ENCODE results near the gene THAP9.

DNA sequence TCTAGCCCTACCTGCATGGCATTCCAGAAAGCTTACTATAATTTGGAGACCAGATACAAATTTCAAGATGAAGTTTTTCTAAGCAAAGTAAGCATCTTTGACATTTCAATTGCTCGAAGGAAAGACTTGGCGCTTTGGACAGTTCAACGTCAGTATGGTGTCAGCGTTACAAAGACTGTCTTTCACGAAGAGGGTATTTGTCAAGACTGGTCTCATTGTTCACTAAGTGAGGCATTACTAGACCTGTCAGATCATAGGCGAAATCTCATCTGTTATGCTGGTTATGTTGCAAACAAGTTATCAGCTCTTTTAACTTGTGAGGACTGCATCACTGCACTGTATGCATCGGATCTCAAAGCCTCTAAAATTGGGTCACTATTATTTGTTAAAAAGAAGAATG, 17.6 kb downstream of the THAP9 start:
- TF ChIP-seq, protein P1, sequence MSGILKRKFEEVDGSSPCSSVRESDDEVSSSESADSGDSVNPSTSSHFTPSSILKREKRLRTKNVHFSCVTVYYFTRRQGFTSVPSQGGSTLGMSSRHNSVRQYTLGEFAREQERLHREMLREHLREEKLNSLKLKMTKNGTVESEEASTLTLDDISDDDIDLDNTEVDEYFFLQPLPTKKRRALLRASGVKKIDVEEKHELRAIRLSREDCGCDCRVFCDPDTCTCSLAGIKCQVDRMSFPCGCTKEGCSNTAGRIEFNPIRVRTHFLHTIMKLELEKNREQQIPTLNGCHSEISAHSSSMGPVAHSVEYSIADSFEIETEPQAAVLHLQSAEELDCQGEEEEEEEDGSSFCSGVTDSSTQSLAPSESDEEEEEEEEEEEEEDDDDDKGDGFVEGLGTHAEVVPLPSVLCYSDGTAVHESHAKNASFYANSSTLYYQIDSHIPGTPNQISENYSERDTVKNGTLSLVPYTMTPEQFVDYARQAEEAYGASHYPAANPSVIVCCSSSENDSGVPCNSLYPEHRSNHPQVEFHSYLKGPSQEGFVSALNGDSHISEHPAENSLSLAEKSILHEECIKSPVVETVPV (CRISPR knock-in tag; IDR thresholded peaks at IDR 0.05) = no peak
- TF ChIP-seq TCF4 (CRISPR knock-in tag; IDR thresholded peaks at IDR 0.05; ENCODE audit: borderline replicate concordance) = no peak
- TF ChIP-seq ZFP3 (CRISPR knock-in tag; IDR thresholded peaks at IDR 0.05) = no peak
- no peak for TF ChIP-seq PPARA (CRISPR knock-in tag; IDR thresholded peaks at IDR 0.05; ENCODE audit: borderline replicate concordance)
- TF ChIP-seq, protein P2, sequence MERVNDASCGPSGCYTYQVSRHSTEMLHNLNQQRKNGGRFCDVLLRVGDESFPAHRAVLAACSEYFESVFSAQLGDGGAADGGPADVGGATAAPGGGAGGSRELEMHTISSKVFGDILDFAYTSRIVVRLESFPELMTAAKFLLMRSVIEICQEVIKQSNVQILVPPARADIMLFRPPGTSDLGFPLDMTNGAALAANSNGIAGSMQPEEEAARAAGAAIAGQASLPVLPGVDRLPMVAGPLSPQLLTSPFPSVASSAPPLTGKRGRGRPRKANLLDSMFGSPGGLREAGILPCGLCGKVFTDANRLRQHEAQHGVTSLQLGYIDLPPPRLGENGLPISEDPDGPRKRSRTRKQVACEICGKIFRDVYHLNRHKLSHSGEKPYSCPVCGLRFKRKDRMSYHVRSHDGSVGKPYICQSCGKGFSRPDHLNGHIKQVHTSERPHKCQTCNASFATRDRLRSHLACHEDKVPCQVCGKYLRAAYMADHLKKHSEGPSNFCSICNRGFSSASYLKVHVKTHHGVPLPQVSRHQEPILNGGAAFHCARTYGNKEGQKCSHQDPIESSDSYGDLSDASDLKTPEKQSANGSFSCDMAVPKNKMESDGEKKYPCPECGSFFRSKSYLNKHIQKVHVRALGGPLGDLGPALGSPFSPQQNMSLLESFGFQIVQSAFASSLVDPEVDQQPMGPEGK (CRISPR knock-in tag; IDR thresholded peaks at IDR 0.05; ENCODE audit: borderline replicate concordance) = no peak
- TF ChIP-seq ARNTL (CRISPR knock-in tag; IDR thresholded peaks at IDR 0.05; ENCODE audit: borderline replicate concordance, low read depth) = no peak
- no peak for TF ChIP-seq ISL1 (CRISPR knock-in tag; IDR thresholded peaks at IDR 0.05)
- TF ChIP-seq ZNF70 (CRISPR knock-in tag; IDR thresholded peaks at IDR 0.05) = no peak
- TF ChIP-seq ZNF8 (CRISPR knock-in tag; IDR thresholded peaks at IDR 0.05) = no peak
- TF ChIP-seq RARB (CRISPR knock-in tag; IDR thresholded peaks at IDR 0.05) = no peak
- TF ChIP-seq, protein P3, sequence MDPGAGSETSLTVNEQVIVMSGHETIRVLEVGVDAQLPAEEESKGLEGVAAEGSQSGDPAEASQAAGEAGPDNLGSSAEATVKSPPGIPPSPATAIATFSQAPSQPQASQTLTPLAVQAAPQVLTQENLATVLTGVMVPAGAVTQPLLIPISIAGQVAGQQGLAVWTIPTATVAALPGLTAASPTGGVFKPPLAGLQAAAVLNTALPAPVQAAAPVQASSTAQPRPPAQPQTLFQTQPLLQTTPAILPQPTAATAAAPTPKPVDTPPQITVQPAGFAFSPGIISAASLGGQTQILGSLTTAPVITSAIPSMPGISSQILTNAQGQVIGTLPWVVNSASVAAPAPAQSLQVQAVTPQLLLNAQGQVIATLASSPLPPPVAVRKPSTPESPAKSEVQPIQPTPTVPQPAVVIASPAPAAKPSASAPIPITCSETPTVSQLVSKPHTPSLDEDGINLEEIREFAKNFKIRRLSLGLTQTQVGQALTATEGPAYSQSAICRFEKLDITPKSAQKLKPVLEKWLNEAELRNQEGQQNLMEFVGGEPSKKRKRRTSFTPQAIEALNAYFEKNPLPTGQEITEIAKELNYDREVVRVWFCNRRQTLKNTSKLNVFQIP (CRISPR knock-in tag; IDR thresholded peaks at IDR 0.05; ENCODE audit: borderline replicate concordance, low read depth) = no peak
- no peak for TF ChIP-seq ZC3H10 (CRISPR knock-in tag; IDR thresholded peaks at IDR 0.05)
- no peak for TF ChIP-seq TOX (CRISPR knock-in tag; IDR thresholded peaks at IDR 0.05; ENCODE audit: borderline replicate concordance)
